NCI-H226 (cell line): ENCODE results near the gene HLA-A.
A peak's percentile ranks its signal among the peaks of the same experiment; 100 is the strongest.

Source experiments
- DNase-seq: peaks from one replicate; pipeline ENCODE4 v3.0.0-alpha.2; 2015

The HLA-A gene

DNA sequence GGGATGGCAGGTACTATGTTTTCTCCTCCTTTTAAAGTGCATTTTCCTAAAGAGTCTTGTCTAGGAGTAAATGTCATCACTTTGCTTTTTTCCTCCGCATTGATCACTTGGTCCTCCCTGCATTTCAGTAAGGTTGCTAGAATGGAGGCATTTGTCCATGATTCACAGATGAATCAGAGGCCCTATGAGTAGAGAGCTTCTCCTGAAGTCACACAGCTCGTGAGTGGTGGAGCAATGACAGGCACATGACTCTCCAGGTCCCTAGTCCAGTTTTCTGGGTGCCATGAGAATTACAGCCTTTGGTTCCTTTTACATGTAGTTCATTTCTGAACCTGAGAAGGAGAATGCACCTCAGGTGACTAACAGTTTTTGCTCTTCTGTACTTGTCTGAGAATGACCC lies 50.5 kb downstream of the HLA-A start:
- DNase-seq: no peak

DNA sequence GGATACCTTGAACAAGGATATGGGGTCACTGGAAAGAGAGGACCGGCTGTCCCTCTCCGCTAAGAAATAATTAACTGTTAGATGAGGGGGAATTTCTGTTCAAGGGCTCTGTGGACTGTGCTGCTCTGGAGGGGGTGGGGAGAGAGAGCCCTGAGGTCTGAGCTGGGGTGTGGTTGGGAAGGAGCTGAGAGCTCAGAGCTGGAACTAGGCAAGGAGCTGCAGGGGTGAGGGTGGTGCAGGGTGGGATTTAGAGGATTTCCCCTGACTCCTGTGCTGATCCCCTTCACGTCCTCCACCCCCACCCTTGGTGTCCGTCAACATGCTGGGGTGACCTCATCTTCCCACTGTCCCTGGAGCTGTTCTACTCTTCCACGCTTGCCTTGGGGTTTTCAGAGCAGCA lies 52.5 kb downstream of the HLA-A start:
- DNase-seq: no peak

DNA sequence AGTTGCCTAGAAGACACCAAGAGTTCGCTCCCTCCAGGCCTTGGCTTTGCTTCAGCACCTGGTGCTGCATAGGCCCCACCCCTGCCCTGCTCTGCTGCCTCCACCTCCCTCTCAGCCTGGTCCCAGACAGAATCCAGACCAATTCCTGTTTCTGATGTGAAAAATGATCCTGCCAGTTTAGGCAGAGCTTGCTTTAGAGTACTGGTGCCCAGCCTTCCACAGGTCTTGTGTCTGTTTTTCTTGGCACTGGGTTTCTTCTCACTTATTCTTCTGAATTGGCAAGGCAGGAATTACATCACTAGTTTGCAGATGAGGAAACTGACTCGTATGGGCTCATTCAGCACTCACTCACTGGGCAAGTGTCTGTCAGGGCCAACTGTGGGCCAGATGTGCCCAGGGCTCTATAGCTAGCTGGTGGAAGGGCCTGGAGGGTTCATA lies 53.0 kb downstream of the HLA-A start:
- DNase-seq: peak; percentile 48
